ENCODE results near the gene DIS3L2.

DIS3L2 gene

DNA sequence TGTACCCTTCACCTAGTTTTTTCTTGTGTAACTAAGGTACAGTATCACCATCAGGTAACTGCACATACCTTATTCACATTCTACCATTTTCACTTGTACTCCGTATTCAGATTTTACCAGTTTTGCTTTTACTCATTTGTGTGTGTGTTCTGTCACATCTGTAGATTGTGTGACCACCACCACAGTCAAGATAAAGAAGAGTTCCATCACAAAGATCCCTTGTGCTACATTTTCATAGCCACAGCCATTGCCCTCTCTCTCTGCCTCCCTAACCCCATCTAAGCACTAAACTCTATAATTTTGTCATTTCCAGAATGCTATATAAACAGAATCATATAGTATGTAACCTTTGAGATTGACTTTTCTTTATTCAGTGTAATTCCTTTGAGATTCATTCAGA, 23.5 kb downstream of the DIS3L2 start:
- no peak for DNase-seq (ENCODE audit: extremely low read depth, low read depth)
- TF ChIP-seq, protein P1, sequence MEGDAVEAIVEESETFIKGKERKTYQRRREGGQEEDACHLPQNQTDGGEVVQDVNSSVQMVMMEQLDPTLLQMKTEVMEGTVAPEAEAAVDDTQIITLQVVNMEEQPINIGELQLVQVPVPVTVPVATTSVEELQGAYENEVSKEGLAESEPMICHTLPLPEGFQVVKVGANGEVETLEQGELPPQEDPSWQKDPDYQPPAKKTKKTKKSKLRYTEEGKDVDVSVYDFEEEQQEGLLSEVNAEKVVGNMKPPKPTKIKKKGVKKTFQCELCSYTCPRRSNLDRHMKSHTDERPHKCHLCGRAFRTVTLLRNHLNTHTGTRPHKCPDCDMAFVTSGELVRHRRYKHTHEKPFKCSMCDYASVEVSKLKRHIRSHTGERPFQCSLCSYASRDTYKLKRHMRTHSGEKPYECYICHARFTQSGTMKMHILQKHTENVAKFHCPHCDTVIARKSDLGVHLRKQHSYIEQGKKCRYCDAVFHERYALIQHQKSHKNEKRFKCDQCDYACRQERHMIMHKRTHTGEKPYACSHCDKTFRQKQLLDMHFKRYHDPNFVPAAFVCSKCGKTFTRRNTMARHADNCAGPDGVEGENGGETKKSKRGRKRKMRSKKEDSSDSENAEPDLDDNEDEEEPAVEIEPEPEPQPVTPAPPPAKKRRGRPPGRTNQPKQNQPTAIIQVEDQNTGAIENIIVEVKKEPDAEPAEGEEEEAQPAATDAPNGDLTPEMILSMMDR (IDR thresholded peaks at IDR 0.05; ENCODE audit: low read depth, low read length), result no peak

DNA sequence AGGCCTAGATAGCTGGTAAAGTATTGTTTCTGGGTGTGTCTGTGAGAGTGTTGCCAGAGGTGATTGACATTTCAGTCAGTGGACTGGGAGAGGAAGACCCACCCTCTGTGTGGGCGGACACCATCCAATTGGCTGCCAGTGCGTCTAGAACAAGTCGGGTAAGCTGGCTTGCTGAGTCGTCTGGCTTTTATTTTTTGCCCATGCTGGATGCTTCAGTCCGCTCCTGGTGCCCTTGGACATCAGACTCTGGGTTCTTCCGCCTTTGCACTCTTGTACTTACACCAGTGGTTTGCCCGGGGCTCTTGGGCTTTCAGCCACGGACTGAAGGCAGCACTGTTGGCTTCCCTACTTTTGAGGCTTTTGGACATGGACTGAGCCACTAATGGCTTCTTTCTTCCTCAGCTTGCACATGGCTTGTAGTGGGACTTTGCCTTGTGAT, 24.3 kb downstream of the DIS3L2 start:
- no peak for DNase-seq (ENCODE audit: extremely low read depth, low read depth)
- TF ChIP-seq, protein P1 (IDR thresholded peaks at IDR 0.05; ENCODE audit: low read depth, low read length), result no peak

DNA sequence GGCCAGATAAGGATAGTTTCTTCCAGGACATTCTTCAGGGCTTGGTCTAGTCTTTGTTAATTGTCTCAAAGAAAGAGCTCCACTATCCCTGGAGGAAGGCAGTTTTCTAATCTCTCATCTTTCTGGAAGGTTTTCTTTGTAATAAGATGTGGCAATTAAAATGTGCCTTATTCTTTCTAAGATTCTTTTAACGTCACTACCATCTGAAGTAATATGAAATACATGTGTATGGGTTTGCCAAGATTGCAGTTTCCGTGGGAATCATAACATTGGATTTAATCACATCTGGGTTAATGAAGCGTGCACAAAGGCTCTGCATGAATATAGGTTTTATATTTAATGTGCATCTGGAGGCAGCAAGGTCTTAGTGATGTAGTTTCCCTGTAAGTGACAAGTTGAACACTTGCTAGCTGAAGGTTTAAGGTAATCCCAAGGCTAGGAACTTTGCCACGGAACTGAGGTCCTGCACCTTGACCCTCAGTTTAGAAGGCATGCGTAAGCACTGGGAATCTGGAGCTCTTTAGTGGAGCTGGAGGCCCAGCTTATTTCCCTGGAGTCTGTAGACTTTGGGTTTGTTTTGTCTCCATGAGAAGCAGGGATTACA, 25.7 kb downstream of the DIS3L2 start:
- DNase-seq (ENCODE audit: extremely low read depth, low read depth), result peak; percentile 30
- TF ChIP-seq, protein P1 (IDR thresholded peaks at IDR 0.05; ENCODE audit: low read depth, low read length), result no peak

DNA sequence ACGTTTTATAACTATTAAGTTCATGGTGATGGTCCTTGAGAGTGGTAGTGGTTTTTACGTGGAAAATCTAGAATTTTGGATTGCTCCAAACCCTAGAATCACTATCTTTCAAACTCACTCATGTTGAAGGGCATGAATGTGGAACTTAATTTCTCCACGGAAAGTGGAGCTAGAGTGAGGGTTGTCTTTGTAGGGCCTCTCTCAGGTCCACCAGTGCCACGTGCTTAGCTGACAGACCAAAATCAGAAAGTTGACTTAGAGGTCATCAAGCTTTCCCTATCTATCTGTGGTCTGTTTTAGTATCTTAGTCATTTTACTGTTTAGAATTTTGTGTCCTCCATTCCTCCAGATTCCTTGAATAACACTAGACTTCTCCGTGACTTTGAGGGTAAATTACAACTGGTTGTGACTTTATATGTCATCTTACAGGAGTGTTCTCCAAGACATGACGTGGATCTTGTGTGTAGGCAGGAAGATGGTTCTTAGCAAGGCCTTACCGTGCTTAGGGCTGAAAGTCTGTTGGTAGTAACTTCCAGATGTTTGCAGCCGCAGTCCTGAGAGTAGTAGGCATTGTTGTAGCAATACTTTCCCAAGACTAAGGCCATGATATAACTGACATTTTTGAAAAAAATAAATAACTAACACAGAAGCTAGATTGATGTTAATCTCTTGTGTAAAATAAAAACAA, 26.8 kb downstream of the DIS3L2 start:
- no peak for DNase-seq (ENCODE audit: extremely low read depth, low read depth)
- TF ChIP-seq, protein P1 (IDR thresholded peaks at IDR 0.05; ENCODE audit: low read depth, low read length), result no peak

DNA sequence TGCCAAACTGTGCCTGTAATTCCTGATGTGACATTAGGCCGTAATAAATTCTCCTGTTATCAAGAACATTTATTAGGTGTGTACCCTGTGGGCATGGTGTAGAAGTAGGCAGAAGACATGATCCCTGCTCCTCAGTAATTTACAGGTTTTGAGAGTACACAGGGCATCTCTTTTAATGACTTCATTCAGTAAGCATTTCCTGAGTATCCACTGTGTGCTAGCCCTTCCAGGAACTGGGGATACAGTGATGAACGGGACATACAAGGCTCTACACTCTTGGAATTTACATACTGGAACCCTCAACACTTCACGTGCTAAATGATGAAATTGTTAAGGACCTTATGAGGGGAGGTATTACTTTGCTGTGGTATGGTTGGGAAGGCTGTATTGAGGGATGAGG, 30.2 kb downstream of the DIS3L2 start:
- TF ChIP-seq, protein P1 (IDR thresholded peaks at IDR 0.05; ENCODE audit: low read depth, low read length), result no peak
- DNase-seq (ENCODE audit: extremely low read depth, low read depth), result no peak

DNA sequence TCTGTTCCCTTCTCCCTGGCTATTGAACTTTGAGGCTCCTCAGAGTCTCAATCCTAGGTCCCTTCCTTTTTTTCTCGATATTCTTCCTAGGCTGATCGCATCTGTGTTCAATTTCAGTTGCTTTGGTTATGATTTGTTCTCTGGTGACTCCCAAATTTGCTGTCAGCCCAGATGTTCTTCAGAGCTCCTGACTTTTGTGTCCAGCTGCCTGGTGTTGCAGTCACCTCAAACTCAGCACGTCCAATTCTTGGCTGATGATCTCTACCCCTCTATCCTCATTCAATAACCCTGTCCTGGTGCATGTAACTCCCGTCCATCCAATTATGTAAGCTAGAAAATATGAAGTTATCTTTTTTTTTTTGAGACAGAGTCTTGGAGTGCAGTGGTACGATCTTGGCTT, 31.4 kb downstream of the DIS3L2 start:
- no peak for DNase-seq (ENCODE audit: extremely low read depth, low read depth)
- TF ChIP-seq, protein P1 (IDR thresholded peaks at IDR 0.05; ENCODE audit: low read depth, low read length), result no peak

DNA sequence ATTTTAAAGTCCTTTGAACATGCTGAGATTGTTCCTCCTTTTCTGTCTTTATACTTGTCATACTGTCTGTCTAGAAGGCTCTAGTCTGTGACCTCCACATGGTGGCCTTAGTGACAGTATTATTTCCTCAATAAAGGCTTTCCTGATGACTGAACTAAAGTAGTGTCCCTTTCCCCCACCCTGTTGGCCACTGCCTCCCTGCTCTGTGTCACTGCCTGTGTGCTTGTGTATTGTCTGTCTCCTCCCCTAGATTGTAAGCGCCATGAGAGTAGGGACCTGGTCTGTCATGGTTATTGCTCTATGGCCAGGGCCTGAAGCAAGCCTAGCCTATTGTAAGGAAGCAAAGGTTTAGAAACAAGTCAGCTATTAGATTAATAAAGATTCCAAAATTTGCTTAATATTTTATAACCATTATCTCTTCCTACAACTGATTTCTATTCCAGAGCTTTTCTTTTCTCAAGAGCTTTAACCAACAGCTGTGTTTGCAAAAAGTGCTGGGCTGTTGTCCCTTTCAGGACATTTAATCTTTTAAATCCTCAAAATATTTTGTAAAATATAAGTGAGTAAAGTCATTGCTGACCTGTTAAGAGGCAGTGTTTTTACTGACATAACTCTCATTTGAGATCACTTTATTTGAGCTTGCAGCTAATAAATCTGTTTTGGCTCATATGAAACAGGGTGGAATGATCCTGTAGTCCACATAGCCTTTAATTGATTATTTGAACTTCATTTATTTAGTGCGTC, 35.5 kb downstream of the DIS3L2 start:
- TF ChIP-seq, protein P1 (IDR thresholded peaks at IDR 0.05; ENCODE audit: low read depth, low read length), result no peak
- no peak for DNase-seq (ENCODE audit: extremely low read depth, low read depth)

Measured in AG09319 (cell line).